HepG2 (cell line): ENCODE measurements around the gene AGO4. TPM values are rescaled to one million over a fixed set of nuclear protein-coding genes. Genes with fewer than 3 reads are reported as not detected.

Source experiments
- ATAC-seq: fragments of 200-7000 bp; cut with Tn5 transposase; 3 replicates; pipeline ENCODE4 v1.9.1; 2020; ENCODE audit warnings: mild to moderate bottlenecking, moderate library complexity
- BruUV-seq: library from RNA; stranded (reverse); fragments of 400-500 nt; replicated peaks from 2 replicates; lab custom pipeline; 2021; lab: Mats Ljungman, UMichigan
- CTCF ChIA-PET: fragments of 300-600 bp; formaldehyde crosslinking; extraction: SDS; loops from one replicate; lab custom pipeline; 2021; ENCODE audit warnings: low total read pairs, inconsistent platforms, low intra/inter-chr PET ratio; lab: Yijun Ruan, JAX
- POLR2A ChIA-PET: fragments of 350-600 bp; sonication (Branson Sonifier 250); formaldehyde crosslinking; loops from one replicate; lab custom pipeline; 2020; ENCODE audit warnings: antibody characterized with exemption, inconsistent platforms; lab: Yijun Ruan, JAX
- DNase-seq: peaks from one replicate; pipeline ENCODE4 v3.0.0-alpha.2; 2015; ENCODE audit warnings: low spot score
- FAIRE-seq: peaks from 3 replicates; lab custom pipeline; 2011; peaks lifted over from hg19 to GRCh38; lab: Jason Lieb, UNC
- H2AFZ ChIP-seq: one replicate; pipeline ENCODE4 v1.6.1; 2011; ENCODE audit warnings: low read length, inconsistent platforms
- H3K27ac ChIP-seq: fragments of 300-600 bp; 3 replicates; pipeline ENCODE4 v1.8.0; 2011; ENCODE audit warnings: mixed run types, mild to moderate bottlenecking, mixed read lengths, low read length, inconsistent platforms; ENCODE audit not compliant: insufficient read depth; ENCODE audit errors: extremely low read length
- H3K27me3 ChIP-seq, 2 experiments: fragments of 200-600 bp in 1 of 2; 2 replicates in 1 of 2; 3 replicates in 1 of 2; pipeline versions ENCODE4 v1.6.0 to v1.8.0; 2011; ENCODE audit warnings: low read length in 2 of 2, mild to moderate bottlenecking in 2 of 2, moderate library complexity in 2 of 2, inconsistent platforms in 1 of 2; ENCODE audit not compliant: insufficient read depth in 2 of 2, control insufficient read depth in 1 of 2
- H3K36me3 ChIP-seq, 2 experiments: fragments of 200-600 bp in 1 of 2; replicated peaks in 1 of 2; 2 replicates in 1 of 2; 3 replicates in 1 of 2; pipeline versions ENCODE4 v1.5.1 to v1.8.0; 2011; ENCODE audit warnings: low read length in 2 of 2, inconsistent platforms in 1 of 2; ENCODE audit not compliant: insufficient read depth in 2 of 2, control insufficient read depth in 1 of 2
- H3K4me1 ChIP-seq: 2 replicates; pipeline ENCODE4 v1.5.1; 2012; ENCODE audit warnings: low read length, inconsistent platforms; ENCODE audit not compliant: insufficient read depth
- H3K4me2 ChIP-seq: 2 replicates; pipeline ENCODE4 v1.6.0; 2011; ENCODE audit warnings: low read depth, low read length, inconsistent platforms
- H3K4me3 ChIP-seq, 3 experiments: fragments of 200-600 bp in 1 of 3; sonication (generic), shearing (Covaris generic) in 1 of 3; replicated peaks in 1 of 3; 2 replicates each; pipeline ENCODE4 v1.5.1; 2011 to 2016; ENCODE audit warnings: low read length in 3 of 3, inconsistent platforms in 2 of 3, low read depth in 2 of 3, mild to moderate bottlenecking in 2 of 3, control low read depth in 1 of 3, mixed read lengths in 1 of 3; ENCODE audit not compliant: insufficient read depth in 1 of 3
- H3K79me2 ChIP-seq: one replicate; pipeline ENCODE4 v1.6.1; 2011; ENCODE audit warnings: low read length, inconsistent platforms; ENCODE audit not compliant: insufficient read depth
- H3K9ac ChIP-seq: 2 replicates; pipeline ENCODE4 v1.6.0; 2011; ENCODE audit warnings: mild to moderate bottlenecking, low read depth, low read length, inconsistent platforms; ENCODE audit not compliant: insufficient read depth
- H3K9me3 ChIP-seq: 2 replicates; pipeline ENCODE4 v1.5.1; 2012; ENCODE audit warnings: mild to moderate bottlenecking, low read length
- H4K20me1 ChIP-seq: 2 replicates; pipeline ENCODE4 v1.6.0; 2011; ENCODE audit warnings: inconsistent platforms, mild to moderate bottlenecking, low read length, moderate library complexity; ENCODE audit not compliant: insufficient read depth
- EED ChIP-seq: sonication (generic); formaldehyde crosslinking; IDR thresholded peaks from 2 replicates; pipeline ENCODE4 v1.5.0; 2020; ENCODE audit warnings: mild to moderate bottlenecking, missing genetic modification reagents
- FOXP1 ChIP-seq, 2 experiments: fragments of 450-650 bp in 1 of 2; IDR thresholded peaks; 2 replicates each; pipeline ENCODE4 v1.6.1; 2017 to 2018; ENCODE audit warnings: antibody characterized with exemption in 1 of 2
- HDAC6 ChIP-seq: fragments of 200-600 bp; sonication (generic); IDR thresholded peaks from 2 replicates; pipeline ENCODE4 v1.7.0; 2017; ENCODE audit warnings: mild to moderate bottlenecking, antibody characterized with exemption, low read length, low read depth
- HNRNPL ChIP-seq: fragments of 200-400 bp; formaldehyde crosslinking; IDR thresholded peaks from 2 replicates; pipeline ENCODE4 v1.6.1; 2017; ENCODE audit warnings: mild to moderate bottlenecking, low read depth, low read length
- IRF1 ChIP-seq: sonication (generic); formaldehyde crosslinking; IDR thresholded peaks from 2 replicates; pipeline ENCODE4 v1.4.0; 2020; ENCODE audit warnings: low read depth, mild to moderate bottlenecking, missing genetic modification reagents
- ISL2 ChIP-seq: sonication (generic); formaldehyde crosslinking; IDR thresholded peaks from 2 replicates; pipeline ENCODE4 v1.5.0; 2020; ENCODE audit warnings: missing genetic modification reagents
- KMT2A ChIP-seq: sonication (generic); formaldehyde crosslinking; IDR thresholded peaks from 2 replicates; pipeline ENCODE4 v1.4.0; 2020; ENCODE audit warnings: missing genetic modification reagents
- MXI1 ChIP-seq: IDR thresholded peaks from 3 replicates; pipeline ENCODE4 v1.6.1; 2012; ENCODE audit warnings: low read depth, low read length, inconsistent platforms, borderline replicate concordance
- NCOA2 ChIP-seq: sonication (generic); formaldehyde crosslinking; IDR thresholded peaks from 2 replicates; pipeline ENCODE4 v1.8.0; 2022; ENCODE audit warnings: inconsistent platforms
- ZBTB7B ChIP-seq: sonication (generic); formaldehyde crosslinking; IDR thresholded peaks from 2 replicates; pipeline ENCODE4 v1.4.0; 2020; ENCODE audit warnings: missing genetic modification reagents
- ZNF619 ChIP-seq: sonication (generic); formaldehyde crosslinking; IDR thresholded peaks from 2 replicates; pipeline ENCODE4 v1.4.0; 2020; ENCODE audit warnings: mild to moderate bottlenecking, missing genetic modification reagents
- ZNF883 ChIP-seq: sonication (generic); formaldehyde crosslinking; IDR thresholded peaks from 2 replicates; pipeline ENCODE4 v1.5.1; 2020; ENCODE audit warnings: mild to moderate bottlenecking, missing genetic modification reagents; ENCODE audit errors: not compliant biosample characterization
- WGBS: methylation state at CpG from one replicate; pipeline ENCODE4 v1.1.6; 2017; ENCODE audit warnings: low lambda C conversion rate; 5-methylcytosine and 5-hydroxymethylcytosine counted together
- in situ Hi-C: cut with HindIII; loops from 2 replicates; pipeline ENCODE4 v1.10.0; 2017; ENCODE audit warnings: low pct_unique_long_range_greater_than_20kb; ENCODE audit not compliant: extremely low pct_ligation_motif_present
- intact Hi-C: fragments of 100-400 bp; cut with micrococcal nuclease; formaldehyde crosslinking; loops from one replicate; pipeline ENCODE4 v1.10.0; 2022; ENCODE audit not compliant: unreplicated experiment
- polyA plus RNA-seq, 8 experiments: library from polyadenylated mRNA; depleted of rRNA in 3 of 8; stranded (reverse) in 7 of 8; unstranded in 1 of 8; fragments of >200 nt; fragmentation: Illumina TruSeq in 4 of 8; extraction: Trizol in 4 of 8; gene quantifications; 2 replicates each; pipeline versions ENCODE4 v1.2.1 to v1.2.3, GENCODE V29; 2011 to 2016; ENCODE audit warnings: low read depth in 4 of 8, missing spikeins in 1 of 8, mixed read lengths in 1 of 8; ENCODE audit not compliant: insufficient read depth in 1 of 8
- total RNA-seq, 5 experiments: library from RNA; depleted of rRNA; stranded (reverse); fragments of >200 nt; fragmentation: Illumina TruSeq; extraction: Trizol; gene quantifications; 2 replicates each; pipeline ENCODE4 v1.2.3, GENCODE V29; 2016; ENCODE audit warnings: low read depth in 1 of 5
- TF ChIP-seq, protein P1 (sequence below): sonication (generic); formaldehyde crosslinking; IDR thresholded peaks from 2 replicates; pipeline ENCODE4 v1.4.0; 2020; ENCODE audit warnings: missing genetic modification reagents, borderline replicate concordance
- TF ChIP-seq, protein P2 (sequence below): IDR thresholded peaks from 2 replicates; pipeline ENCODE4 v1.6.1; 2016; ENCODE audit warnings: control low read depth

AGO4 gene
- total and polyA plus RNA-seq, 2 of the 13 experiments (the other 11 are each of a cell fraction or from before 2014, with no cell fraction given) = 6.0 to 13.8 TPM

GRCh38 chr1:35870651-35871309, 63.0 kb downstream of the AGO4 start:
- FAIRE-seq (no peak), ATAC-seq (no peak), DNase-seq (no peak)
- H4K20me1 ChIP-seq = no peaks in the 10 kb centered on the region
- intact Hi-C loops (no loop called here), in situ Hi-C loops (no loop called here)
- no peak overlapping the region for H3K9ac ChIP-seq
- no peak overlapping the region for H3K4me2 ChIP-seq
- no peaks in the 10 kb centered on the region for H3K79me2 ChIP-seq
- H3K27ac ChIP-seq = no peak overlapping the region
- TF ChIP-seq ZBTB7B (CRISPR knock-in tag) (no peak), IRF1 (no peak)
- no peaks in the 10 kb centered on the region for H3K36me3 ChIP-seq
- BruUV-seq = no TSS peak
- no peaks in the 10 kb centered on the region for H3K9me3 ChIP-seq
- no peak overlapping the region for H2AFZ ChIP-seq
- POLR2A ChIA-PET = no interaction called here
- 60% methylated on average over 2 of the region's 2 CpGs for WGBS
- peaks cover 15% of the 10 kb centered on the region for H3K4me1 ChIP-seq
- H3K4me3 ChIP-seq = no peak overlapping the region
- CTCF ChIA-PET = no interaction called here
- no peaks in the 10 kb centered on the region for H3K27me3 ChIP-seq

DNA sequence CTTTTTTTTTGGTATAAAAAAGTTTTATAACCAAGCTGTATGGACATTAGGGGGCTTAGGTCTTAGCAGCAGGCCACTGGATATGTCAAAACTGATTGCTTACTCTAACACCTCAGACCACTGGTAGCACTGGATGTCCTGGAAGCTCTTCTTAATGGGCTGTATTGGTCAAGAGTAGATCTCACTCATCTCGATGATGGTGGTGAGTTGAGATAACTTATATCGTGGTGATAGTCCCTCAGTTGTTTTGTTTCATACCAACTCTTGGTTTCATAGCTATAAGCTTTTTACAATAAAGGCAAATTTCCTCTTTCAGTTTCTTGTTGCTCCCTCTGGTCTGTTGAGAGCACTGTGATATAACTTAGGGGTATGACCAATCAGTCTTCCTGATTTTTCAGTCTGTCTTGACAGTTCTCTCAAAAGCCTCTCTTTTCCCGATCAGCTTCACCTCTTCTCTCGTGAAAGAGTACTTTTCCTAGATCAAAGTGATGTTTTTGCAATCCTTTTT, 65.5 kb downstream of the AGO4 start:
- no peak for DNase-seq
- Histone ChIP-seq H3K27me3 (no peaks in the 10 kb centered on the region), H3K9ac (no peak overlapping the region), H3K4me1 (peaks cover 15% of the 10 kb centered on the region), H3K4me2 (no peak overlapping the region), H3K79me2 (no peaks in the 10 kb centered on the region), H2AFZ (no peak overlapping the region), H4K20me1 (no peaks in the 10 kb centered on the region), H3K4me3 (no peak overlapping the region), H3K9me3 (no peaks in the 10 kb centered on the region), H3K27ac (no peak overlapping the region), H3K36me3 (no peaks in the 10 kb centered on the region)
- ChIA-PET POLR2A (no interaction called here), CTCF (no interaction called here)
- BruUV-seq = no TSS peak
- ATAC-seq = no peak
- intact Hi-C loops (no loop called here), in situ Hi-C loops (no loop called here)
- WGBS = 42% methylated on average over 4 of the region's 4 CpGs
- TF ChIP-seq HNRNPL = no peak
- TF ChIP-seq ISL2 (CRISPR knock-in tag) = no peak
- TF ChIP-seq NCOA2 (CRISPR knock-in tag) = no peak
- no peak for TF ChIP-seq MXI1
- no peak for TF ChIP-seq FOXP1 (IDR thresholded peaks at IDR 0.05)
- TF ChIP-seq FOXP1 (CRISPR knock-in tag; IDR thresholded peaks at IDR 0.05) = no peak
- TF ChIP-seq ZNF883 (CRISPR knock-in tag) = no peak
- TF ChIP-seq, protein P1, sequence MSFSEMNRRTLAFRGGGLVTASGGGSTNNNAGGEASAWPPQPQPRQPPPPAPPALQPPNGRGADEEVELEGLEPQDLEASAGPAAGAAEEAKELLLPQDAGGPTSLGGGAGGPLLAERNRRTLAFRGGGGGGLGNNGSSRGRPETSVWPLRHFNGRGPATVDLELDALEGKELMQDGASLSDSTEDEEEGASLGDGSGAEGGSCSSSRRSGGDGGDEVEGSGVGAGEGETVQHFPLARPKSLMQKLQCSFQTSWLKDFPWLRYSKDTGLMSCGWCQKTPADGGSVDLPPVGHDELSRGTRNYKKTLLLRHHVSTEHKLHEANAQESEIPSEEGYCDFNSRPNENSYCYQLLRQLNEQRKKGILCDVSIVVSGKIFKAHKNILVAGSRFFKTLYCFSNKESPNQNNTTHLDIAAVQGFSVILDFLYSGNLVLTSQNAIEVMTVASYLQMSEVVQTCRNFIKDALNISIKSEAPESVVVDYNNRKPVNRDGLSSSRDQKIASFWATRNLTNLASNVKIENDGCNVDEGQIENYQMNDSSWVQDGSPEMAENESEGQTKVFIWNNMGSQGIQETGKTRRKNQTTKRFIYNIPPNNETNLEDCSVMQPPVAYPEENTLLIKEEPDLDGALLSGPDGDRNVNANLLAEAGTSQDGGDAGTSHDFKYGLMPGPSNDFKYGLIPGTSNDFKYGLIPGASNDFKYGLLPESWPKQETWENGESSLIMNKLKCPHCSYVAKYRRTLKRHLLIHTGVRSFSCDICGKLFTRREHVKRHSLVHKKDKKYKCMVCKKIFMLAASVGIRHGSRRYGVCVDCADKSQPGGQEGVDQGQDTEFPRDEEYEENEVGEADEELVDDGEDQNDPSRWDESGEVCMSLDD (CRISPR knock-in tag) = no peak
- TF ChIP-seq, protein P2, sequence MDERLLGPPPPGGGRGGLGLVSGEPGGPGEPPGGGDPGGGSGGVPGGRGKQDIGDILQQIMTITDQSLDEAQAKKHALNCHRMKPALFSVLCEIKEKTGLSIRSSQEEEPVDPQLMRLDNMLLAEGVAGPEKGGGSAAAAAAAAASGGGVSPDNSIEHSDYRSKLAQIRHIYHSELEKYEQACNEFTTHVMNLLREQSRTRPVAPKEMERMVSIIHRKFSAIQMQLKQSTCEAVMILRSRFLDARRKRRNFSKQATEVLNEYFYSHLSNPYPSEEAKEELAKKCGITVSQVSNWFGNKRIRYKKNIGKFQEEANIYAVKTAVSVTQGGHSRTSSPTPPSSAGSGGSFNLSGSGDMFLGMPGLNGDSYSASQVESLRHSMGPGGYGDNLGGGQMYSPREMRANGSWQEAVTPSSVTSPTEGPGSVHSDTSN (CRISPR knock-in tag) = no peak
- TF ChIP-seq ZNF619 = no peak
- no peak for TF ChIP-seq EED (CRISPR knock-in tag)
- TF ChIP-seq HDAC6 = no peak
- no peak for TF ChIP-seq KMT2A (CRISPR knock-in tag)
- no peak for FAIRE-seq
